Endothelial cell of umbilical vein (primary cell): ENCODE results near the gene GGA1.

Experiments used
- EZH2 ChIP-seq: IDR thresholded peaks from 2 replicates; pipeline ENCODE4 v1.6.1; 2012; ENCODE audit warnings: borderline replicate concordance, low read depth, mild to moderate bottlenecking, moderate library complexity, low read length, inconsistent platforms; ENCODE audit not compliant: severe bottlenecking
- TF ChIP-seq, protein P1 (sequence below), 2 donors: IDR thresholded peaks; 1 replicate in 1 of 2; 2 replicates in 1 of 2; pipeline ENCODE4 v1.5.1; 2011; ENCODE audit warnings: low read length in 2 of 2, mild to moderate bottlenecking in 2 of 2, moderate library complexity in 2 of 2, control low read depth in 1 of 2, inconsistent platforms in 1 of 2, low read depth in 1 of 2; ENCODE audit not compliant: insufficient read depth in 1 of 2; ENCODE audit errors: extremely low read depth in 1 of 2

DNA sequence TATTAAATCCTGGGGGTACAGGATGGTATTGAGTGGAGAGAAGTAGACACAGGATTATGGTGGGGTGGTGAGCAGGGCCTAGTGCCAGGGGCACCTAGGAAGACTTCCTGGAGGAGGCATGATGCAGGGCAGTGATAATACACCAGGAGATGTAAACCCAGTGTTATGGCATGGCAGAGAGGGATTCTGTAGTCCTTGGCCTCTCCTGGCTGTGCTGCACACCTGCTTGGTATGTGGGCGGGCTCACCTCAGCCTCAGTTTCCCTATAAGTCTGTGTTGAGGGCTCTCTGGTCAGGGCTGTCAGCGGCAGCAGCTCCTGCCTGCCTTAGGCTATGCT is 52.0 kb downstream of the GGA1 start:
- TF ChIP-seq, protein P1, sequence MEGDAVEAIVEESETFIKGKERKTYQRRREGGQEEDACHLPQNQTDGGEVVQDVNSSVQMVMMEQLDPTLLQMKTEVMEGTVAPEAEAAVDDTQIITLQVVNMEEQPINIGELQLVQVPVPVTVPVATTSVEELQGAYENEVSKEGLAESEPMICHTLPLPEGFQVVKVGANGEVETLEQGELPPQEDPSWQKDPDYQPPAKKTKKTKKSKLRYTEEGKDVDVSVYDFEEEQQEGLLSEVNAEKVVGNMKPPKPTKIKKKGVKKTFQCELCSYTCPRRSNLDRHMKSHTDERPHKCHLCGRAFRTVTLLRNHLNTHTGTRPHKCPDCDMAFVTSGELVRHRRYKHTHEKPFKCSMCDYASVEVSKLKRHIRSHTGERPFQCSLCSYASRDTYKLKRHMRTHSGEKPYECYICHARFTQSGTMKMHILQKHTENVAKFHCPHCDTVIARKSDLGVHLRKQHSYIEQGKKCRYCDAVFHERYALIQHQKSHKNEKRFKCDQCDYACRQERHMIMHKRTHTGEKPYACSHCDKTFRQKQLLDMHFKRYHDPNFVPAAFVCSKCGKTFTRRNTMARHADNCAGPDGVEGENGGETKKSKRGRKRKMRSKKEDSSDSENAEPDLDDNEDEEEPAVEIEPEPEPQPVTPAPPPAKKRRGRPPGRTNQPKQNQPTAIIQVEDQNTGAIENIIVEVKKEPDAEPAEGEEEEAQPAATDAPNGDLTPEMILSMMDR (IDR thresholded peaks at IDR 0.05; ENCODE audit: extremely low read depth in 1 of 2, insufficient read depth in 1 of 2, low read depth in 1 of 2, low read length in 2 of 2), result no peak
- TF ChIP-seq EZH2, result no peak
